DMS153 (cell line): Measurements from ENCODE around the gene ARID5A.

Experiments used
- DNase-seq: peaks from one replicate; lab custom pipeline; 2025; lab: John Stamatoyannopoulos, UW

Gene ARID5A

GRCh38 chr2:96507957-96508520 is 28.5 kb upstream of the ARID5A start:
- DNase-seq, result peak; percentile 18

- DNase-seq, result no peak
Measured at GRCh38 chr2:96508521-96509113, 27.9 kb upstream of the ARID5A start.

DNA sequence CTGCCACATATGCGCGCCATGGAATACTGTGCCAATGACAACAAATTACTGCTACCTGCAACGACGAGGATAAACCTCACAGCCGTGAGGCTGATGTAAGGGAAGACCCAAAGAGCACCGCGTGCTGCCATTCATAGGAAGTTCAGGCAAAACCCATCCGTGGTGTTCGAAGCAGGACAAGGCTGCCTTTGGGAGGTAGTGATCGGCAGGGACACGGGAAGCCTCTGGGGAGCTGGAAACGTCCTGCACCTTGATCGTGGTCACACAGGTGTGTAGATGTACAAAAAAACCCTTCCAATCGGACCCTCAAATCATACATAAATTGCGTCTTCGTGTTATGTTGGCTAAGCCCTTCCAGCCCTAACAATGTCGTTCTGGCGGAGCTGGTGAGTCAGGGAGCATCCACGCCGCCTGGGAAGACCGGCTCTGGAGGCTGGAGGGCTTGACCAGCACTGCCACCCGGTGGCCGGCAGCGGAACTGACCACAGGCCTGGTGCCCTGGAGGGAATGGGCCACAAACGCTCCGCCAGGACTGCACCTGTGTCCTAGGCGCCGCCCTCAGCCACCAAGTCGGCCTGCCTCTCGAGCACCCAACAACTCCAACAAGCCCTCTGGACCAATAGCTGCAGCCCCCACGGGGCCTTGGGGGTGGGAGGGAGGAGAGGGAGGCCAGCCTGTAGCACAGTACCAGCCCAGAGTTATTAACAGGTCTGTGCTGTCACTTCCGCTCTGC is 27.3 kb upstream of the ARID5A start:
- DNase-seq, result peak; percentile 73

DNA sequence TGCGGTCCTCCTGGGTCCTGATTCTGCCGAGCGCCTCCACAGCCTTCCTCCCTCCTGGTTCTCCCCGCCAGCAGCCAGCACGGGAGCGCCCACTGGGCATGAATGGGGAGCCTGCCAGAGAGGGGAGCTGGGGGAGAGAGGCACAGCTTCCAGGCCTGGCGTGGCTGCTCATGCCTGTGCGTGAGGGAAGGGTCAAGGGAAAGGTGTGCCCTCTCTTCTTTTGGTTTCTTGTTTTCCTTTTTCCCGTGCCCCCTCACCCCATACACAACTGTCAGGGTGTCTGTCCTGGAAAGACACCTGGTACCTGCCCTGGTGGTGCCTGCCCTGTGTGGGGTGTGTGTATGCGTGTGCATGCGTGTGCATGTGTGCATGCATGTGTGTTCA is 26.7 kb upstream of the ARID5A start:
- no peak for DNase-seq

DNA sequence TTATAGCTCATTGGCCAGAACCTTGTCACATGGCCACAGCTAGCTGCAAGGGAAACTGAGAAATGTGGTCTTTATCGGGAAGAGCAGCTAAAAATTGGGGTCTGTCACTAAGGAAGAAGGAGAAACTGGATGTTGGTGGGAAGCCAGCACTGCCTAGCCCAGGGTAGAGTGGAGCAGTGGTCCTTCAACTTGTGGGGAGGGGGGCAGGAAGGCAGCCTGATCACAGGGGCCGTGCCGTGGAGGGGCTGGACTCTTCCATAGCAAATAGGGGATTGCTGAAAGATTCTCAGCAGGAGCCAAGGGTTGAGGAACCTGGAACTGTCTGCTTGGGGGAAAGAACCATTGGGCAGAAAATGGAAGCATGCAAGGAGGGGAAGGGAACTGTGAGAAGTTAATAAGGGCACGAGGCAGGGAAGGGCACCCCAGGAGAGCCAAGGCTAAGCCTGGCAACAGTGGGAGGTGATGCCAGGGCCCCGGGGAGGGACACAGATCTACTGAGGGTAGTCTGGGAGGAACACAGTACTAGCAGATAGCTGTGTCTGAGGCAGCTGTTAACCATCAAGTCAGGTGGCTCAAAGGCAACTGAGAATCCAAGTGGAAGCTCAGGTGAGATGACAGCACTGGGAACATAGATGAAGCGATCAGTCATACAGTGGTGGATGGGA is 25.5 kb upstream of the ARID5A start:
- DNase-seq, result no peak

GRCh38 chr2:96511851-96512250 is 24.7 kb upstream of the ARID5A start:
- DNase-seq, result no peak

- DNase-seq, result no peak
Measured at GRCh38 chr2:96512341-96512740, 24.2 kb upstream of the ARID5A start.

DNA sequence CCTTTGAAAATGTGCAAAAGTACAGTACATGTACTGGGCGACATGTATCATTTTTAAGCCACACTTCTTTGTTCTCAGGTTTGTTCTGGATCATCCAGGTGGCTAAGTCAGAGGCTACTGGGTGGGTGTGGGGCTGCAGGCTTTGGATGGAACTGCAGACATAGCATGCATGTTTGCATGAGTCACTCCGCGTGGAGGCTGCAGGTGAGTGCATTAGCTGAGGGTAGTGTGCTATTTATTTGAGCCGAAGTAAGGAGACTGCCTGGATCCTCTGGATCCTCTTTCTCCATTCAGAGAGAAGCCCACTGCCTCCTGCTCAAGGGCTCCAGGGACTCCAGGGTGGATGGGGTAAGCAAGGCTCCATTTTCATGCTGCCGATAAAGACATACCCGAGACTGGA is 22.0 kb upstream of the ARID5A start:
- DNase-seq, result no peak

GRCh38 chr2:96517079-96517478 is 19.5 kb upstream of the ARID5A start:
- DNase-seq, result no peak

GRCh38 chr2:96520231-96520630 is 16.3 kb upstream of the ARID5A start:
- DNase-seq, result no peak

GRCh38 chr2:96520697-96521096 is 15.9 kb upstream of the ARID5A start:
- DNase-seq, result no peak

DNA sequence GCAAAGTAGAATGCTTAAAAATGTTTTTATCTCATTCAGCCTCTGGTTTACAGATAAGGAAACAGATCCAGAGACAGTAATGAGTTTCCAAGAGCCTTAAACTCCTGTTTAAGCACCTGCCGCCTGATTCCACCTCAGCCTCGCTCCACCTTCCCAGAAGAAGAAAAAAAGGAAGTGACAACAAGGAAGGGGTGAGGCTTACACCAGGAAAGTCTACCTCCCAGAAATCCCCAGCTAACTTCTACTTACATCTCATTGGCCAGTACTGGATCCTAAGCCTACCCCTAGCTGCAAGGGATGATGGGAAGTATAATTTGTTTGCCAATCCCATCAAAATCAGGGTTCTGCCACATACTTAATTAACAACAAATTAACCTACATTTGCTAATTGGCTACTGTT is 15.3 kb upstream of the ARID5A start:
- no peak for DNase-seq

DNA sequence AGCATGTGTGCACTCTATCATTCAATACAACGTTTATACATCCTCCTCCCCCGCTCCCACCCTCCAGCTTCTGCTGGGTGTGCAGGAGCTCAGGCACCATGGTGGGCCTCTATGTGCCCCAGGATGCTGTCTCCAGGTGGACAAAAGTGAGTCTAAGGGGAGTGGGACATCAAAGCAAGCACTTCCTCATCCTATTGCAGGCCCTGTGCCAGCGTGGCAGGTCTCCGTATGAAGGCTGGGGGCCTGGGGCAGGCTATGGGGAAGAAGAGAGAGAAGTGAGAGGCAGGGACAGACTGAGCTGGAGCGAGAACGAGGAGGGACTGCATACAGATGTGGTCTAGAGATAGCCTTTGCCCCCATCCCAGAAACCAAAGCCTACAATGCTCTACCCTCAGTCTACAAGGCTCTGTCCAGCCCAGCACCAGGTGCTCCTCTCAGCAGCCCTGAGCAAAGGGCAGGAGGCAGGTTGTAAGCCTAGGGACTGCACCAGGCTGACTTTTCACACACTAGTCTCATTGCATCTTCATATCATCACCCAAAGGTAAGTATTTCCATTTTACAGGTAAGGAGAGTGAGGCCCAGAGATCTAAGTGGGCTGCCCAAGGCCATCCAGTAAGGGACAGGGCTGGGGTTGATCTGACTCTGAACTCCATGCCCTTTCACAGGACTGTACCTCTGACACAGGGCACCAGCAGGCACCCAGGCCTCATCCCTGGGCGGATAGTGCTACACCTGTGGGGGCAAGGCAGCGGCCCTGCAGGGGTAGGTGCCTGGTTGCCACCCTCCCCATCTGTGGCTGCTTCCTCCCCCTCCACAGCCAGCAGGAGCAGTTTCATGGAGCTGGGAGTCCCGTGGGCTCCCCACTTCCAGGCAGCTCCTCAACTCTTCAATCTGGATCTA is 14.0 kb upstream of the ARID5A start:
- DNase-seq, result no peak

- no peak for DNase-seq
Measured at GRCh38 chr2:96523659-96524481, 12.7 kb upstream of the ARID5A start.

GRCh38 chr2:96524482-96525210 is 11.9 kb upstream of the ARID5A start:
- no peak for DNase-seq

- no peak for DNase-seq
Measured at GRCh38 chr2:96525211-96525507, 11.4 kb upstream of the ARID5A start.

- DNase-seq, result no peak
Measured at GRCh38 chr2:96526101-96526591, 10.4 kb upstream of the ARID5A start.

GRCh38 chr2:96526615-96527285 is 9.8 kb upstream of the ARID5A start:
- DNase-seq, result no peak

- no peak for DNase-seq
Measured at GRCh38 chr2:96527286-96528005, 9.1 kb upstream of the ARID5A start.
